HG02571 (cell line): ENCODE data around the gene PLEK.
"Not testable (repeated sequence)": the region's sequence is repeated elsewhere in the genome, so short reads cannot be mapped to it uniquely, and the experiment has no call there.

Experiments
- ATAC-seq: cut with Tn5 transposase; IDR thresholded peaks from one replicate; pipeline ENCODE4 v1.9.1; 2021; ENCODE audit warnings: mild to moderate bottlenecking, moderate library complexity; ENCODE audit not compliant: unreplicated experiment

PLEK gene

DNA sequence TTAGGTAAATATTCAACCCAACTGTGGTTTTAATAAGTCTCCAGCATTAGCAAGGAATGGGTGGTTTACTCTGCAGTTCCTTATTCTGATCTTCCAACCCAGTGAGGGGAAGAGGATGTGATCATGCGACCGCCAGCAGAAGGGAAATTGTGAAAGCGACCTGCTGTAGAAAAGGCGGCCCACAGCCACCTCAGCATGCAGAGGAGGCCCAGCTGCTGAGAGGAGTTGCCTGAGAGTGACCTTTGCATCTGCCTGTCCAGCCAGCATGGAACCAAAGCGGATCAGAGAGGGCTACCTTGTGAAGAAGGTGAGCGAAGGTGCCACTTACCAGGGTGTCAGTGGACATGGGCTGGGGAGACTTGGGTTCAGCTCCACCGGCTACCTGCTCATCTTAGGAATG, at the start of gene PLEK:
PLEK (plus strand) TSS at position 196 of the 400 bp plus-strand sequence; CDS start at position 266, 70 bp downstream.
- ATAC-seq = peak; percentile 52

DNA sequence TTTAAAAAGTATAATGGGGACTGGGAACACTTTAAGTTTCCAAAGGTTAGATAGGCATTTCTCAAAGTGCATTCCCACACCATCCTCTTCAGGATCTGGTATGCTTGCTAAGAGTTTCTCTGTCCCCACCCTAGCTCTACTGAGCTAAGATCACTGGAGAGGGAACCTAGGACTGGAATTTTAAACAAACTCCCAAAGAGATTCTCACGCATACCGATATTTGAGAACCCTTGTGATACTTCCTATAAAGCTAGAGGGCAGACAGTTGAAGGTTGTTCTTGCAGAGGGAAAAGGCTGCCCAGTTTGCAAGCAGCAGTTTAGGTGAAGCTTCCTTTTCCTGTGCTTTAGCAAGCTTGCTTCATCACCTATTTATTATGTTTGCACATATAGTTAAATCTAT, 49.0 kb upstream of the PLEK start:
- no peak for ATAC-seq

DNA sequence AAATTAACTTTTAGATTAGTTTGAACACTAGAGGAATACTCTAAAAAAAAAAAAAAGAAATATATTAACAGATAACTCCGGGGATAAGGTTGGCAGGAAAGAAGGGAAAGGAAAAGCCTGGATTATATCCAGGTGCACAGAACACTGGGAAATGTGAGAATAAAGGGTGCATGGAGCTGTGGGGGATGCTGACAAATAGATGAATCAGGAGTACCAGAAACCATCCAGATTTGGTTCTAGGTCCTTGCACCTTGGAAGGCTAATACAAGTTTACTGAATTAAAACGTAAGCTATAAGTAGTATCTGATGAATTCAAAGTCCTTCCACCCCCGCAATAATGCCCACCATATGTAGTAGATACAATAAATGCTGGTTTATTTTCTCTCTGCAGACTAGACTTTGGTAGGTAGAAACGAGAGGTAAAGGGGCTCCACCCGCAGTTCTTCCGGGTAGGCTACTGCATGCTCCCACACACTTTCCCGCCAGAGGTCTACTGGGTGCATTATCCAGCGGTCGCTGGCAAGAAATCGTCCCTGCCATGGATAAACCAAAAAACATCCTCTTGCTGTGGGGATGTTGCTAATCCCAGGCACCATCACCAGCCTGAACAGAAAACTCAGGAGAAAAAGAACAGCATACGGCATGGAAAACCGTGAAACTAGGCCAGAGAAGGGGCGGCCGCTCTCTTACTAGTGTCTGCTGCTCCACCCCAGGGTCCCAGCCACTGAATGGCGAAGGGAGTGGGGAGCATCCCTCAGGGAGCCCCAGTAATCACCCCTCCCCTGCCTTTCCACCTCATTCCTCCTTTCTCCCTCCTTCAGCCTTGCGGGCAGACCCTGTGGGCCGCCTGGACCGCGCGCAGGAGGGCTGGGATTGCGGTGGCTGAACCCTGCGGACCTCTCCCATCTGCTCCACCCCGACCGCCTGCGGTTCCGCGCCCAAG, 46.8 kb upstream of the PLEK start:
- ATAC-seq = no peak

- no peak for ATAC-seq
Observed at GRCh38 chr2:68318914-68319397, 46.1 kb upstream of the PLEK start.

GRCh38 chr2:68319398-68320117, 45.5 kb upstream of the PLEK start, which contains the start of gene CNRIP1:
CNRIP1 (minus strand) TSS chr2:68319949; CDS start chr2:68319400, 549 bp downstream.
- ATAC-seq = no peak

GRCh38 chr2:68320118-68320641, 44.9 kb upstream of the PLEK start:
- ATAC-seq = no peak

DNA sequence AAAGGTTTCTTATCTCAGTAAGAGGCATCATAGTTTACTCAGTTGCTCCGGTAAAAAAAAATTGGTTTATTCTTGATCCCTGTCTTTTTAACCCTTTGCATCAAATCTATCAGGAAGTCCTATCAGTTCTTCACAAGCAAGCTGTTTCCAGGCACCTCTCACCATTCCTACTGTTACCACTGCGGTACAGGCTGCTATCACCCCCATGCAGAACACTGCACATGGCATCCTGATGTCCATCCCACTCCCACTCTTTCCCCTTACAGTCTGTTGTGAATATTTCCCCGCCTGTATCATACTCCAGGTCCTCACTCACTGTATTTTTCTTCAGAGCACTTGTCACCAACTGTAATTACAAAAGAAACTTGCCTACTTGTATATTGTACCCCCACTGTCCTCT, 40.0 kb upstream of the PLEK start:
- ATAC-seq = no peak

GRCh38 chr2:68328901-68329300, 36.2 kb upstream of the PLEK start:
- ATAC-seq = no peak

DNA sequence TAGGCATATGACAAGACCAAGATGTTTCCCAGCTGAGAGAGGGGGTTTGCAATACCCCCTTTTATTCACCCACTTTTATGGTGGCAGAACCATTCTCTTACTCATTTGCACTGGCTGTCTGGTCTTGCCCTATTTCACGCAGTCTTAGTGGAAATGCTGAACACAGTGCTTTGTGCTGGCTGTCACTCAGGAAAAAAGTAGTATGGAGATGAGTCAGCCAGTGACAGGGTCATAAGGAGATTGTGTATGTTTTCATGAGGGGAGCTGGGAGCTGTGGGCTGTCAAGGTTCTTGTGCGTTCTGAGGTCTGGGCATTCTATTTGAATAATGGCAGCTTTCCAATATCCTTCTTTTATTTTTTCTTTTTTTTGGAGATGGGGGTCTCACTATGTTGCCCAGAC, 34.4 kb upstream of the PLEK start:
- ATAC-seq = no peak

GRCh38 chr2:68333009-68333408, 32.1 kb upstream of the PLEK start:
- ATAC-seq = no peak

DNA sequence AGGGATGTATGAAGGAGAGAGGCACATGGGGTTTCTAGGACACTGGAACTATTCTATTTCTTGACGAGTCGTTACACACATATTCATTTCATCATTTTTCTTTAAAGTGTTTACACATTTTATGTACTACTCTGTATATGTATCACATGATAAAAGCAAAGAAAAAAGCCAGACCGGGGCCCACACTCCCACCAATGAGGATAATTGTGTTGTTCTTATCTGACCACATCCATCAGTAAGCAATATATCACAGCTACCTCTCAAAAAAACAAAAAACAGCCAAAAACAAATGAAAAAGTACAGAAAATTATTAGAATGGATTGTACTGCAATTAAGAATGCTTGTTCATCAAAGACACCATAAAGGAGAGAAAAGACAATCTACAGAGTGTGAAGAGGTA, 31.2 kb upstream of the PLEK start:
- no peak for ATAC-seq

DNA sequence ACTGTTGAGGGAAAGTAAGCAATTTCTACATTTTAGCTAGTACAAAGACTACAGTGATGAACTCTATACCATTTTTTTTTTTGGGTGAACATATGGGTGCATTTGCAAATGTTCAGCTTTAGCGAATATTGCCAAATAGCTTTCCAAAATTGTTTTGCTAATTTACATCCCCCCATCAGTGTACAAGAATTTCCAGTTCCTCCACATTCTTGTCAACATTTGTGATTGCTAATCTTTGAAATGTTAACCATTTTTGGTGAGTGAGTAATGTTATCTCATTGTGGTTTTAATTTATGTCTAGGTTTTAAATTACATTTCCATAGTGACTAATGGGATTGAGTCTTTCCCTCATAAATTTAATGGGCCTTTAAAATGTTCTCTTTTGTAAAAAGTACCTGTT, 28.9 kb upstream of the PLEK start:
- no peak for ATAC-seq

GRCh38 chr2:68340226-68341061, 24.6 kb upstream of the PLEK start:
- no peak for ATAC-seq

DNA sequence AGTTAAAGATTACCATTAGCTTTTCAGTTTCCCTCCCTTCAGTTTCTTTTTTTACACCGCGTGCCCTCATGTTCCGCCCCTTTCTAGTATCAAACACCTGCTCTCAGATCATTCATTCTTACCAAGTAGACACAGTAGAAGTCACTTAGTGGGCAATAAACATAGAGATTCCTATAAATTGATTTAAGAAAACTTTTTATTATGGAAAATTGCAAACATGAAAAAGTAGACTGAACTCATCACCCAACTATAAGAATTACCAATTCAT, 24.1 kb upstream of the PLEK start:
- ATAC-seq = no peak

- no peak for ATAC-seq
Observed at GRCh38 chr2:68341583-68341982, 23.5 kb upstream of the PLEK start.

DNA sequence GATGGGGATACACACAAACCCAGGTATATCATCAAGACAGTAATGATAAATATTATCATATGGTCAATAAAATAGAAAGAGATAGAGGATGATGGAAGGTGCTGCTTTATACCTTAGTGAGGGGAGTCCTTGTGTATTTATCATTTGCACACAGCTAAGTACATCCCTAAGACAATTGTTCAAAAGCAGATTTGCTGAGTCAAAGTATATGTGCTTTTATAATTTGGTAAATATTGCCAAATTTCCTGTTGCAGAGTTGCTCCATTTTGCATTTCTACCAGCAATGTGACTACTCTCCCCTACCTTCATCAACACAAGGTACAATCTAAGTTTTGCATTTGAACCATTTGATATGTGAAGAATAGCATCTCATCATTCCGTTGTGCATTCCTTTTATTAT, 22.6 kb upstream of the PLEK start:
- no peak for ATAC-seq

DNA sequence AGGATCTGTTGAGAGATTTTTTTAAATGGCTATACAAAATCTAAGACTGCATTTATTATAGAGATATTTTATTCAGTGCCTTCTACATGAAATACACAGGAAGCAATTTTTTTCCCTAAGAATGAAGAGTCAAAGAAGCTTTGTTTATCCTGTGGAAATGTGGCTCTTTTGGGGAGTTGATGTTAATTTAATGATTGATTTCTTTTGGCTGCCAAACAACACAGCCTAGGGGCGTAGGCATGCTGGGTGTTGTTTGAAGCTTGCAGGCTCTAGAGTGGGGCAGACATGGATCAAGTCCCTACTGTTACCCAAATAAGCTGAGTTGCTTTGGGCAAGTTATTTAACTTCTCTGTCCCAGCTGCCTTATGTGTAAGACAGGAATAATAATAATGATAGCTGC, 21.1 kb upstream of the PLEK start:
- no peak for ATAC-seq

DNA sequence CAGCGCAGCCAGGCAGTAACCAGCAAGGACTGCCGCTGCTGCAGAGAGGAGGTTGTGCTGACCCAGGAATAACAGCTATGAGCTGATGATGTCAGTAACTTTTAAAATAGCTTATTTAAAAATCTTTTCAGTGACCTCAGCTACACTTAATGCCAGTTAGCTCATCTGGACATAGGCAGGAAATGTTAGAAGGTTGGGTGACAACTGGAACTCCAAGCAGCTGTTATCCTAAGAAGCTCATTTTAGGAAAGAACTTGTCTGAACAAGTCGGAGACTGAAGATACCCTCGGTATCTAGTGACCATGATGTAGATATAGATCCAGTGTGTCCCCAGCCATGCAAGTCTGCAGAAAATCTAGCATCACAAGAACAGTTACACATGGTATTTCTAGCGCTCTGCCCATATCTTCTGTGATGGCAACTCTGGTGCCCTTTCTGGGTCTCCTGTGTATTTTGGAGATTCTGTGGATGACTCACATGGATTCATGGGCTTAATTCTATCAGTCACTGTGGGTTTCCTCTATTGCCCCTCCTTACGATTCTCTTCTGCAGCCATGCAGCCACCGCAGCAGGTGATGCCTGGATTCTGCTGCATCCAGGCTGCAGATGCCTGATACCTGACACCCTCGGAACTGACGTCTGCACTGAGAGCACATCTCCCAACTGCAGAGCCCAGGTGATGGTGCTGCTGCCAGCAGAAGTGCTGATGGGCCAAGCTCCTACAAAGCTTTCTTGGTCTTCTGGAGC, 19.8 kb upstream of the PLEK start:
- no peak for ATAC-seq

GRCh38 chr2:68349091-68349490, 16.0 kb upstream of the PLEK start:
- ATAC-seq = not testable (repeated sequence)

DNA sequence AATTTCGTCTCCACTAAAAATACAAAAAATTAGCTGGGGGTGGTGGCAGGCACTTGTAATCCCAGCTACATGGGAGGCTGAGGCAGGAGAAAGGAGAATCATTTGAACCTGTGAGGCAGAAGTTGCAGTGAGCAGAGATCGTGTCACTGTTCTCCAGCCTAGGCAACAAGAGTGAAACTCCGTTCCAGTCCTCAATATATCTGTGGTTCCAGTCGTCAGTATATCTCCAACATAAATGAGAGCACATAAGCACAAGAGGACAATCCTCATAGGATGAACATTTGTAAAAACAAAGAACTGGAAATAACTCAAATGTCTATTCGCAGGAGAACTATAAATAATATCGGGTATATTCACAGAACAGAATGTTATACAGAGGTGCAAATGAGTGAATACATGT, 13.1 kb upstream of the PLEK start:
- no peak for ATAC-seq
